NCI-H1417 treated with DMSO at 0.1 percent for 48 hours (cell line): ENCODE measurements around the gene SLC16A11.
"Not testable (repeated sequence)": the region's sequence is repeated elsewhere in the genome, so short reads cannot be mapped to it uniquely, and the experiment has no call there.

Experiments
- DNase-seq: peaks from one replicate; lab custom pipeline; 2025; lab: John Stamatoyannopoulos, UW

The SLC16A11 gene

DNA sequence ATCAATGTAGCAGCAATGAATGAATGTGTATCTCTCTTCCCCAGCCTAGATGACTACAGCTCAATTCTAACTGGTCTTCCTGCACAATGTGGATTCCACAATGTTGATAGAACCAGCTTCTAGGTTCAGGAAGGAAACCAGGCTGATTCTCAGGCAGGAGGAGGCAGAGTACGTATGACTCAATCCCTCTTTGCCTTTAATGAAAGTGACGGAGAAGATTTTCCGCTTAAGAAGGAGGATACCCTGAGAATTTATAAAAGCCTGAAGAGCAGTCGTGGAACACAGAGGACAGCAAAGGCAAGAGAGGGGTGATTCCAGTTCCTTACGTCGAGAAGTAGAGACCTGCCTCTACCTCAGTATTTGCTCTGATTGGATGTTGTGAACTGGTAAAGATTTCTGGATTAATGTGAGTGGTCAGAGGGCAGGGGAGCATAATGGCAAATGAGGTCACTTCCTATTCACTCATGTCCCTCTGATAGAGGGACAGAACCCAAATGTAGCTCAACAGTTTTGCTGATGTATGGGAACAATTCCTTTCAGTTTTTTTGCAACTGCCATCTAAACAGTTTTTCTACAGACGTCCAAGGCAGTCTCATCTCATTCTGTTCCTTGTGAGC is 15.0 kb upstream of the SLC16A11 start:
- no peak for DNase-seq

- DNase-seq = no peak
Observed at GRCh38 chr17:7056386-7056785, 12.5 kb upstream of the SLC16A11 start.

GRCh38 chr17:7050583-7050982 is 6.7 kb upstream of the SLC16A11 start:
- not testable (repeated sequence) for DNase-seq

DNA sequence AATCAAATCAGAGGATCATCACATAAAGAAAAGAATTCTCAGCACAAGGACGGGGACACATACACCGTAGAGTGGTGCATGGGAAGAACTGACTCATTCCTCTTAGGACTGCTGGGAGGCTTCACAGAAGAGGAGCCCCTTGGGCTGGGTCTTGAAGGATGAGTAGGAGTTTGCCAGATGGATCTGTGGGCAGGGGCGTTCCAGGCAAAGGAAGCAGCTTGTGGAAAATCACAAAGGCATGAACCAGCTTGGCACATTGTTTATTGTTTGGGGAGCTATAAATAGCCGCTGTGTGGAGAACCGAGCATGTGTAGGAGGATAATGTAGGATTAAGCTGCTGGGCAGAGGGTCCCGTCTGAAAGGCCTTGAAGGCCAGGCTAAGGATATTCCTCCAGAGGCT is 5.1 kb upstream of the SLC16A11 start:
- DNase-seq = no peak

DNA sequence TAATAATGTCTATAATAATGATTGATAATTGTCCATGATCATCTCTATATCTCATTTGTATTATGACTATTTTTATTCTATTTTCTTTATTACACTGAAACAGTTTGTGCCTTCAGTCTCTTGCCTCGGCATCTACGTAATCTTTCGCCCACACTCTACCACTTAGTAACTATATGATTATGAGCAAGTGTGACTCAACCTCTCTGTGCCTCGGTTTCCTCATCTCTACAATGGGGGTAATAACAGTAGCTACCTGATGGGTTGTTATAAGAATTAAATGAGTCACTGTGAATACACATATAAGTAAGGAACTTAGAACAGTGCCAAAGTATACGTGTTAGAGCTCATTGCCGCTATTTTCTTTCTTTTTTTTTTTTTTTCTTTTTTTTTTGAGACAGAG is 3.7 kb upstream of the SLC16A11 start:
- no peak for DNase-seq

DNA sequence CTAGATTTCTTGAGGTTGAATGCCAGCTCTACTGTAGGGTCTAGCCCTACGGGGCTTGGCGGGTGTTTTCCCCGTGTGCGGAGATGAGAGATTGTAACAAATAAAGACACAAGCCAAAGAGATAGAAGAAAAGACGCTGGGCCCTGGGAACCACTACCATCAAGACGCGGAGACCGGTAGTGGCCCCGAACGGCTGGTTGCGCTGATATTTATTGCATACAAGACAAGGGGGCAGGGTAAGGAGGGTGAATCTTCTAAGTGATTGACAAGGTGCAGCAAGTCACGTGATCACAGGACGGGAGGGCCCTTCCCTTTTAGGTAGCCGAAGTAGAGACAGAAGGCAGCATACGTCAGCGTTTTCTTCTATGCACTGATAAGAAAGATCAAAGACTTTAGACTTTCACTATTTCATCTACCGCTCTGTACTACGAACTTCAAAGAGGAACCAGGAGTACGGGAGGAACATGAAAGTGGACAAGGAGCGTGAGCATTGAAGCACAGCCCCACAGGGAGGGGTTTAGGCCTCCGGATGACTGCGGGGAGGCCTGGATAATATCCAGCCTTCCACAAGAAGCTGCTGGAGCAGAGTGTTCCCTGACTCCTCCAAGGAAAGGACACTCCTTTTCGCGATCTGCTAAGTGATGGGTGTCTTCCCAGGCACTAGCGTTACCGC is 3.0 kb upstream of the SLC16A11 start:
- not testable (repeated sequence) for DNase-seq

DNA sequence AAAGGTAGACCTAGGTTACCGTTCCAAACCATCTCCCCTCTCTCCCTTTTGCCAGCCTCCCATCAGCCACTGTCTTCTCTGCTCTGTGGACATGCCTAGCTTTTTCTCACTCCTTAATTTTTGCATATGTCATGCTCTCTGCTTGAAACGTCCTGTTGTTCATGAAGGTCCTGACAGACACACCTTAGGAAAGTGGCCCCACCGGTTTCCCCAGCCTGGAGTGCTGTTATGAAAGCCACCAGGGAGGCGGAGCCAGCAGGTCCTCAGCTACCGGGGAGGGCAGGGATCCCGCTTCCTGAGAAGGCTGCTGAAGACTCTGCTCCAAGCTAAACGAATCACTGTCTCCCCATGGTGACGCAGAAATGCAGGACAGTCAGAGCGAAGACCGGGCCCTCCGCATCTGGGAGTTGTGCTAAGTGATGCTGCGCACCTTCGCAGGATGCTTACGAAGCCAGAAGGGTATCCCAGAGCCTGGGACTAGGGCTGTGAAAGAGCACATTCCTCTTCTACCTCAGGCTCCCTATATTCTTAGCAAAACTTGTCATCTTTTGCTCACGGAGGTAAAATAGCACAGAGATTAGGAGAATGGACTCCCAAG is 2.3 kb upstream of the SLC16A11 start:
- peak; percentile 32 for DNase-seq

GRCh38 chr17:7045492-7046126 is 1.7 kb upstream of the SLC16A11 start:
- peak; percentile 25 for DNase-seq

GRCh38 chr17:7043182-7043496 is 753 bp downstream of the SLC16A11 start:
- no peak for DNase-seq

DNA sequence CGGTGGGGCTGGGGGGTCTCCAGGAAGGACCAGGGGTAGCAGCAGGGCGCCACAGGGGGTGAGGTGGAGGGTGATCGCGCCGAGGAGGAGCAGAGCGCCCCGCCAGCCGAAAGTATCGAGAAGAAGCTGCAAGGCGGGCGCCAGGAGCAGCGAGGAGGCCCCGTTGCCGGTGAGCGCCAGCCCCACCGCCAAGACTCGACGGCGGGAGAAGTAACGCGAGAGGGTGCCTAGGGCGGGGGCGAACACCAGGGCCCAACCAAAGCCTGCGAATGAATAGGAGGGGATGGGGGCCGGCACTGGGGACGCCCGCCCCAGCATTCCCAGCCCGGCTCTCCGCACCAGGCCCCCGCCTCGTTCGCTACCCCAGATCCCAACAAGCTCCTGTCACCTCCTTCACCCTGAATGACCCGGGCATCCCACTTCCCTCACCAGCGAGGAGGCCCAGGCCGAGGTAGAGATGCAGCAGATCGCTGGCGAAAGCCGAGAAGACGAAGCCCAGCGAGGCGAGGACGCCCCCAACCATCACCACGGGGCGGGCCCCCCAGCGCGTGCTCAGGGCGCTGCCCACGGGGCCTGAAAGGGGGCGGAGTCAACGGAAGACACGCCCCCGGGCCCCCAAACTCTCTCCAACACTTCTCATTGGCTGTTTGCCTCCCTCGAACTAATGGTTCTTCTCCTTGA is 1.3 kb downstream of the SLC16A11 start:
- no peak for DNase-seq

DNA sequence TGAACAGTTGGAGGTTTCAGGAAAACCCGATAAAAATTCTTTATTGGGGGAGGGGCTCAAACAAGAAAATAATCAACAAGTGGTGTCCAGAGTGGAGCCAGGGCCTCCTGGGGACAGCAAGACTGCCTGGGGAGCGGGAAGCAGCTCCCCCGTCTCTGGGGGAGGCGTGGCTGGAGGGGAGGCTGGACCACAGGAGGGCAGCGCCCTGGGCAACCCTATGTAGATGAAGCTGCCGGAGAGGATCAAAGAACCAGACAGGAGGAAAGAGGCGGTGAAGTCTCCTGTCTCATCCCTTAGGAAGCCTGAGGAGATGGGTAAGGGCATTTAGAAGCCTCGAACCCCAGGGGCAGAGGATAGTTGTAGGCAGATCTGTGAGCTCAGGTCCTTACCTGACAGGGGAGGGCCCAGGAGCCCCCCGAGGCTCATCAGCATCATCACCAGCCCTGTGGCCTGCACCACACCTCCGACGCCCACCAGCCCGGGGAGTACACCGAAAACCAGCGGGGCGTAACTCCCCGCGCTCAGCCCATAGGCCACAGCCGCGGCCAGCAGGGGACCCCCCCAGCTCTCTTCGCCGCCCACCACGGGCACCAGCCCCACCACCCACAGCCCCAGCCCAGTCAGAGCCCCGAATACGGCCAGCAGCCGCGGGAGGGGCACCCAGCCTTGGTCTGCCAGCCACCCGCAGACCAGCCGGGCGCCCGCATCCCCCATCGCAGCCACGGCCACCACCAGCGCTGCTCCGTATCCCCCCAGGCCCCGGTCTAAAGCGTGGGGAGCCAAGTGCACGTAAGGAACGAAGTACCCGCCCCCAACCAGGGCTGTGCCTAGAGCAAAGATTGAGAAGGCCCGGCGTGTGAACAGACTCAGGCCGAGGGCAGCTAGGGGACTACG is 2.0 kb downstream of the SLC16A11 start:
- DNase-seq = no peak

- no peak for DNase-seq
Observed at GRCh38 chr17:7039832-7040231, 4.1 kb downstream of the SLC16A11 start.

DNA sequence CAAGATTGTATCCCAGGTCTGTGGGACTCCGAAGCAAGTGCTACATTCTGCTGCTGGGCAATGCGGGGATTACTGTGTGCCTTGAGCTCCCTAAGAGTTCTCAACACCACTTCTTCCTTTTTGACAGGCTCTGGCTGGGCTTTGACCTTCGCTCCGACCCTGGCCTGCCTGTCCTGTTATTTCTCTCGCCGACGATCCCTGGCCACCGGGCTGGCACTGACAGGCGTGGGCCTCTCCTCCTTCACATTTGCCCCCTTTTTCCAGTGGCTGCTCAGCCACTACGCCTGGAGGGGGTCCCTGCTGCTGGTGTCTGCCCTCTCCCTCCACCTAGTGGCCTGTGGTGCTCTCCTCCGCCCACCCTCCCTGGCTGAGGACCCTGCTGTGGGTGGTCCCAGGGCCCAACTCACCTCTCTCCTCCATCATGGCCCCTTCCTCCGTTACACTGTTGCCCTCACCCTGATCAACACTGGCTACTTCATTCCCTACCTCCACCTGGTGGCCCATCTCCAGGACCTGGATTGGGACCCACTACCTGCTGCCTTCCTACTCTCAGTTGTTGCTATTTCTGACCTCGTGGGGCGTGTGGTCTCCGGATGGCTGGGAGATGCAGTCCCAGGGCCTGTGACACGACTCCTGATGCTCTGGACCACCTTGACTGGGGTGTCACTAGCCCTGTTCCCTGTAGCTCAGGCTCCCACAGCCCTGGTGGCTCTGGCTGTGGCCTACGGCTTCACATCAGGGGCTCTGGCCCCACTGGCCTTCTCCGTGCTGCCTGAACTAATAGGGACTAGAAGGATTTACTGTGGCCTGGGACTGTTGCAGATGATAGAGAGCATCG is 5.6 kb downstream of the SLC16A11 start:
- no peak for DNase-seq

GRCh38 chr17:7035591-7036368 is 8.1 kb downstream of the SLC16A11 start, which contains the start of gene SLC16A13:
Gene SLC16A13 (plus strand): TSS chr17:7036015. CDS start chr17:7036383, 368 bp downstream.
- DNase-seq = peak; percentile 80

- DNase-seq = no peak
Observed at GRCh38 chr17:7034955-7035590, 8.8 kb downstream of the SLC16A11 start.

GRCh38 chr17:7029659-7030058 is 14.2 kb downstream of the SLC16A11 start:
- DNase-seq = no peak

DNA sequence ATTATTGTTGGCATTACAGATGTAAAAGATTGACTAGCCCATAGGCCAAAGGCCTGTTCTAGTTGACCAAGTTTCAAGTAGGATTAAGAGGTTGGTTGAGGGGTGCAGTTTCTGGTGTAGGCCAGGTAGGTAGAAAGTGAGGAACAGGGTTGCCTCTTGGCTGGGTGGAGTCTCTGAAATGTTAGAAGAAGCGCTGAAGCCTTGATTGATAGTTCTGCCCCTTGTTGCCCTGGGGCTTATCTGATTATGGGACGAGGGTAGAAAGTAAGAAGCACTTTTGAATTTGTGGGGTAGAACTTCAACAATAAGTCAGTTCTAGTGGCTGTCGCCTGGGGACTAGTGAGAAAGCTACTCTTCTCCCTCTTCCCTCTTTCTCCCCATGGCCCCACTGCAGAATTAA is 14.8 kb downstream of the SLC16A11 start:
- no peak for DNase-seq

- DNase-seq = no peak
Observed at GRCh38 chr17:7027335-7027734, 16.6 kb downstream of the SLC16A11 start.

GRCh38 chr17:7026471-7027115 is 17.3 kb downstream of the SLC16A11 start:
- DNase-seq = no peak
